Parathyroid adenoma (tissue), 2 donors: ENCODE measurements around the gene KCNE2.
A peak's percentile ranks its signal among the peaks of the same experiment; 100 is the strongest.

Experiments used
- H2AFZ ChIP-seq: fragments of 300-600 bp; sonication (generic); one replicate; pipeline ENCODE4 v1.7.0; 2017; ENCODE audit warnings: antibody characterized with exemption, mild to moderate bottlenecking
- H3K27ac ChIP-seq: fragments of 300-600 bp; sonication (generic); one replicate; pipeline ENCODE4 v1.7.0; 2017
- H3K27me3 ChIP-seq: fragments of 300-600 bp; sonication (generic); one replicate; pipeline ENCODE4 v1.7.0; 2017; ENCODE audit warnings: low read length; ENCODE audit not compliant: control insufficient read depth, insufficient read depth
- H3K36me3 ChIP-seq: fragments of 300-600 bp; sonication (generic); one replicate; pipeline ENCODE4 v1.7.0; 2017; ENCODE audit warnings: low read length; ENCODE audit not compliant: control insufficient read depth, insufficient read depth
- H3K4me1 ChIP-seq: fragments of 300-600 bp; sonication (generic); one replicate; pipeline ENCODE4 v1.7.0; 2017; ENCODE audit warnings: control low read depth
- H3K4me2 ChIP-seq: fragments of 300-600 bp; sonication (generic); one replicate; pipeline ENCODE4 v1.7.0; 2017; ENCODE audit warnings: low read length
- H3K4me3 ChIP-seq: fragments of 300-600 bp; sonication (generic); one replicate; pipeline ENCODE4 v1.7.0; 2017; ENCODE audit warnings: low read depth, low read length
- H3K79me2 ChIP-seq: fragments of 300-600 bp; sonication (generic); one replicate; pipeline ENCODE4 v1.7.0; 2017; ENCODE audit warnings: control low read depth
- H3K9ac ChIP-seq: fragments of 300-600 bp; sonication (generic); one replicate; pipeline ENCODE4 v1.7.0; 2017; ENCODE audit warnings: mild to moderate bottlenecking
- H3K9me3 ChIP-seq: fragments of 300-600 bp; sonication (generic); one replicate; pipeline ENCODE4 v1.7.0; 2017; ENCODE audit warnings: low read length; ENCODE audit not compliant: control insufficient read depth
- TF ChIP-seq, protein P1 (sequence below): fragments of 300-600 bp; sonication (generic); IDR thresholded peaks from one replicate; pipeline ENCODE4 v1.7.0; 2017; ENCODE audit warnings: antibody characterized with exemption, mild to moderate bottlenecking
- donor health status: primary hyperparathyroidism.

Gene KCNE2

DNA sequence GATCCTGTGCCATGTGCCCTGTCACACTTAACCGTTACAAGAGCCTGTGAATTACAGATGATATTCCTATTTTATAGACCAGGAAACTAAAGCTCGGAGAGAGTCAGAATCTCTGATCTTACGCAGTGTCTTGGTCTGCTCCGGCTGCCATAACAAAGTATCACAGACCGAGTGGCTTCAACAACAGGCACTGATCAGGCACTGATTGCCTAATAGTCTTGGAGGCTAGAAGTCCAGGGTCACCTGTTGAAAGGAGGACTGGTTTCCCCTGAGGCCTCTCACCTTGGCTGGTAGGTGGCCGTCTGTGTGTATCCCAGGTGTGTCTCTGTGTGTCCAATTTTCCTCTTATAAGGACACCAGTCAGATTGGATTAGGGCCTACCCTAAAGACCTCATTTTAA lies 31.5 kb upstream of the KCNE2 start:
- Histone ChIP-seq H3K27me3 (no peaks in the 10 kb centered on the region), H2AFZ (no peak overlapping the region), H3K27ac (no peak overlapping the region), H3K4me3 (no peak overlapping the region), H3K79me2 (no peaks in the 10 kb centered on the region), H3K36me3 (no peaks in the 10 kb centered on the region), H3K4me2 (no peak overlapping the region), H3K4me1 (peaks cover 4% of the 10 kb centered on the region), H3K9ac (no peak overlapping the region), H3K9me3 (no peaks in the 10 kb centered on the region)
- TF ChIP-seq, protein P1, sequence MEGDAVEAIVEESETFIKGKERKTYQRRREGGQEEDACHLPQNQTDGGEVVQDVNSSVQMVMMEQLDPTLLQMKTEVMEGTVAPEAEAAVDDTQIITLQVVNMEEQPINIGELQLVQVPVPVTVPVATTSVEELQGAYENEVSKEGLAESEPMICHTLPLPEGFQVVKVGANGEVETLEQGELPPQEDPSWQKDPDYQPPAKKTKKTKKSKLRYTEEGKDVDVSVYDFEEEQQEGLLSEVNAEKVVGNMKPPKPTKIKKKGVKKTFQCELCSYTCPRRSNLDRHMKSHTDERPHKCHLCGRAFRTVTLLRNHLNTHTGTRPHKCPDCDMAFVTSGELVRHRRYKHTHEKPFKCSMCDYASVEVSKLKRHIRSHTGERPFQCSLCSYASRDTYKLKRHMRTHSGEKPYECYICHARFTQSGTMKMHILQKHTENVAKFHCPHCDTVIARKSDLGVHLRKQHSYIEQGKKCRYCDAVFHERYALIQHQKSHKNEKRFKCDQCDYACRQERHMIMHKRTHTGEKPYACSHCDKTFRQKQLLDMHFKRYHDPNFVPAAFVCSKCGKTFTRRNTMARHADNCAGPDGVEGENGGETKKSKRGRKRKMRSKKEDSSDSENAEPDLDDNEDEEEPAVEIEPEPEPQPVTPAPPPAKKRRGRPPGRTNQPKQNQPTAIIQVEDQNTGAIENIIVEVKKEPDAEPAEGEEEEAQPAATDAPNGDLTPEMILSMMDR, result no peak

DNA sequence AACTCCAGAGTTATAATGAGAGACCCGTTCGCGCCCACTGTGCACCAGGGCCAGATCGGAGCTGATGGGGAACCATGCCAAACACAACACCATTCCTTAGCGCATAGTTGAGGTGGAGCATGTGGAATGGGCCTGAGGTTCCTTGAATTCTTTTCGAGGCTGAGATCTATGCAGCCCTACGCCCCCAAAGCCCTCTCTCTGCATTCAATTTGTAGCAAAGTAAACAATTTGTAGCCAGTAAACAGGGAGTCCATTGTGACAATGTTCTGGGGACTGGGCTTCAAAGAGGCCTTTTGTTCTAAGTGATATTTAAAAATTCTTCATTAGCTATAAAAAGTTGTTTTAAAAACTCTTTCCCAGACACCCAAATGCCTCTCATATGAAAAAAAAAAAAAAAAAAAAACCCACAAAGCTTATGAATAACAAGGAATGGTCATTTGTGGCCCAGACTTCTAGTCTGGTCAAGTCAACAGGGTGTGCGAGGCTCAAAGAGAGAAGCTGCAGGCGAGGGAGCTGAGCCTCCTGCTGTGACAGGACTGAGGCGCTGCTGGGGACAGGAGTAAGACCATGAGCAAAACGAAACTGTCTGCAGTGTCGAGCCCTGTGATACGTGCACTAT lies 30.6 kb upstream of the KCNE2 start:
- Histone ChIP-seq H3K79me2 (no peaks in the 10 kb centered on the region), H3K4me3 (no peak overlapping the region), H3K9me3 (no peaks in the 10 kb centered on the region), H3K4me1 (peaks cover 4% of the 10 kb centered on the region), H3K36me3 (no peaks in the 10 kb centered on the region), H3K27ac (no peak overlapping the region), H3K4me2 (no peak overlapping the region), H3K27me3 (no peaks in the 10 kb centered on the region), H2AFZ (no peak overlapping the region), H3K9ac (no peak overlapping the region)
- TF ChIP-seq, protein P1, result no peak

DNA sequence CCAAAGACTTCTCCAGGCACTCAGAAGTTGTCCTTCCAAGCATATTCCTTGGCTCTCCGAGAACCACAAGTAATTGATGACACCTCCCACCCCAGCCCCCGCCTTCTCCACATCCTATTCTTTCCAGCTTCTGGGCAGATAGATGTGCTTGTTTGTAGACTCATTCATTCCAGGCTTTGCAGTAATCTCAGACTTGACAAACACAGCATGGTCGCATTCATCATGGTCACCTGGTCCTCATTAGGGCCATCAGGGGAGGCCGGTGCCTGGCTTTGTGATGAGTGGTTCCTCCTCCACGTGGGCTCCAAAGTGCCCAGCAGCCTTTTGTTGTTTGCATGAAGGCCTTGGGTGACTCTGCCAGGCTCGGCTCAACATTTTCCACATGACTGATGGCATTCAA lies 28.5 kb upstream of the KCNE2 start:
- H3K4me3 ChIP-seq, result no peak overlapping the region
- H3K36me3 ChIP-seq, result no peaks in the 10 kb centered on the region
- H2AFZ ChIP-seq, result peak overlapping the region; percentile 28
- no peak overlapping the region for H3K9ac ChIP-seq
- no peak overlapping the region for H3K27ac ChIP-seq
- H3K27me3 ChIP-seq, result no peaks in the 10 kb centered on the region
- H3K4me1 ChIP-seq, result peaks cover 4% of the 10 kb centered on the region
- no peaks in the 10 kb centered on the region for H3K9me3 ChIP-seq
- H3K4me2 ChIP-seq, result no peak overlapping the region
- TF ChIP-seq, protein P1, result no peak
- H3K79me2 ChIP-seq, result no peaks in the 10 kb centered on the region

- no peak overlapping the region for H3K27ac ChIP-seq
- H3K36me3 ChIP-seq, result no peaks in the 10 kb centered on the region
These were observed 27.6 kb upstream of the KCNE2 start for GRCh38 chr21:34336245-34336644.

More at GRCh38 chr21:34336245-34336644, 27.6 kb upstream of the KCNE2 start:
- H3K9ac ChIP-seq, result no peak overlapping the region
- no peak overlapping the region for H2AFZ ChIP-seq
- no peaks in the 10 kb centered on the region for H3K9me3 ChIP-seq
- no peaks in the 10 kb centered on the region for H3K27me3 ChIP-seq
- H3K4me3 ChIP-seq, result no peak overlapping the region
- no peaks in the 10 kb centered on the region for H3K79me2 ChIP-seq
- TF ChIP-seq, protein P1, result no peak
- H3K4me1 ChIP-seq, result peaks cover 4% of the 10 kb centered on the region
- no peak overlapping the region for H3K4me2 ChIP-seq
